Measurements from ENCODE around the gene AQP5. TPM values are rescaled to one million over a fixed set of nuclear protein-coding genes. Genes with fewer than 3 reads are reported as not detected.

AQP5 gene
- total RNA-seq, 4 donors from 2014 or later = not detected

DNA sequence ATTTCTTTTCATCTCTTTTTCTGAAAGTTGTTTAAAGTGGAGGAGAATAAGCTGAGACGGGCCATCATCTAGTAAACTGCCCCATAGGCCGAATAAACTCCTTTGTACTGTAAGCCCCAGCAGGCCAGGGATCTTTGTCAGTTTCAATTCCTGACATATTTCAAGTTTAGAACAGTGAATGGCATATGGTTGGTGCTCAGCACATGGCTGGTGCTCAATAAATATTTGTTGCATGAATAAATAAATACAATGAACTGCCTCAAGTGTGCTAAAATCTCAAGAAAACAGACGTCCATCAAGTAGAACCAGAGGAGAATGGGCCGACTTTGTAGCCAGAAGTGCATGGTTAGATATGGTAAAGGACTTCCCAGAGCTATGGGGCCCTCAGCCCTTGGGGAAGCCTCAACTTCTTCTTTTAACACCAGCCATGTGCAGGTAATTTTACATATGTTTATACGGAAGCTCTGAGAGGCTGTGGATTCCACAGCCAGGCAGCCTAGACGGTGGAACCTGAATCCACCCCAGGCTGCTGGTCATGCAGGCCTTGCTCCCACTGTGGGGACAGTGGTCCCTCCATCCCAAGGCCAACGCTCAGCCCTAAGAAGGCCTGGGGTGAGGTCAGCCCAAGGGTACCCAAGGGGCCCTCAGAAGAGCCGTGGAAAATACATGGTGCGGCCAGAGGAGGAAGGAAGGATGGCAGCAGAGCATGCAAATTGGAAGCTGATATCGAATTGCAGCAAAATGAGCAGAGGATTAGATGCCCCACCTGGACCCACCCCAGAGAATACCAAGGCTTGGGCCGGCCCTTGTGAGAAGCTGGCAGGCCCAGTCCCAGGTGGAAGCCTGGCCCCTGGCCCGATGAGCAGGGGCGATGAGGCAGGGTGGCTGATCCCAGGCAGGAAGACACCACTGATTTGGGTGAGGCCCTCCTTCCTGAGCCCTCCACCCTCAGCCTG, 19.8 kb upstream of the AQP5 start:
- Histone ChIP-seq H3K27ac (no peak overlapping the region), H3K27me3 (no peaks in the 10 kb centered on the region), H3K4me3 (no peak overlapping the region), H3K4me1 (no peaks in the 10 kb centered on the region), H3K9me3 (no peaks in the 10 kb centered on the region), H3K36me3 (no peaks in the 10 kb centered on the region)
- TF ChIP-seq POLR2A (IDR thresholded peaks at IDR 0.05) = no peak
- TF ChIP-seq, protein P1, sequence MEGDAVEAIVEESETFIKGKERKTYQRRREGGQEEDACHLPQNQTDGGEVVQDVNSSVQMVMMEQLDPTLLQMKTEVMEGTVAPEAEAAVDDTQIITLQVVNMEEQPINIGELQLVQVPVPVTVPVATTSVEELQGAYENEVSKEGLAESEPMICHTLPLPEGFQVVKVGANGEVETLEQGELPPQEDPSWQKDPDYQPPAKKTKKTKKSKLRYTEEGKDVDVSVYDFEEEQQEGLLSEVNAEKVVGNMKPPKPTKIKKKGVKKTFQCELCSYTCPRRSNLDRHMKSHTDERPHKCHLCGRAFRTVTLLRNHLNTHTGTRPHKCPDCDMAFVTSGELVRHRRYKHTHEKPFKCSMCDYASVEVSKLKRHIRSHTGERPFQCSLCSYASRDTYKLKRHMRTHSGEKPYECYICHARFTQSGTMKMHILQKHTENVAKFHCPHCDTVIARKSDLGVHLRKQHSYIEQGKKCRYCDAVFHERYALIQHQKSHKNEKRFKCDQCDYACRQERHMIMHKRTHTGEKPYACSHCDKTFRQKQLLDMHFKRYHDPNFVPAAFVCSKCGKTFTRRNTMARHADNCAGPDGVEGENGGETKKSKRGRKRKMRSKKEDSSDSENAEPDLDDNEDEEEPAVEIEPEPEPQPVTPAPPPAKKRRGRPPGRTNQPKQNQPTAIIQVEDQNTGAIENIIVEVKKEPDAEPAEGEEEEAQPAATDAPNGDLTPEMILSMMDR (IDR thresholded peaks at IDR 0.05) = no peak
- peak in 1 of 3 donors; percentile 37 for DNase-seq

GRCh38 chr12:49942512-49942893, 19.2 kb upstream of the AQP5 start:
- Histone ChIP-seq H3K36me3 (no peaks in the 10 kb centered on the region), H3K4me1 (no peaks in the 10 kb centered on the region), H3K9me3 (no peaks in the 10 kb centered on the region), H3K4me3 (no peak overlapping the region), H3K27ac (no peak overlapping the region), H3K27me3 (no peaks in the 10 kb centered on the region)
- DNase-seq = peak in 1 of 3 donors; percentile 31
- TF ChIP-seq POLR2A (IDR thresholded peaks at IDR 0.05) = no peak
- TF ChIP-seq, protein P1 (IDR thresholded peaks at IDR 0.05) = no peak

GRCh38 chr12:49942921-49943624, 18.6 kb upstream of the AQP5 start:
- H3K36me3 ChIP-seq = no peaks in the 10 kb centered on the region
- H3K27ac ChIP-seq = no peak overlapping the region
- no peak overlapping the region for H3K4me3 ChIP-seq
- DNase-seq = peak in 1 of 3 donors; percentile 48
- TF ChIP-seq, protein P1 (IDR thresholded peaks at IDR 0.05) = no peak
- no peak for TF ChIP-seq POLR2A (IDR thresholded peaks at IDR 0.05)
- no peaks in the 10 kb centered on the region for H3K27me3 ChIP-seq
- H3K9me3 ChIP-seq = no peaks in the 10 kb centered on the region
- no peaks in the 10 kb centered on the region for H3K4me1 ChIP-seq

GRCh38 chr12:49943625-49943960, 18.1 kb upstream of the AQP5 start:
- TF ChIP-seq, protein P1 (IDR thresholded peaks at IDR 0.05) = no peak
- TF ChIP-seq POLR2A (IDR thresholded peaks at IDR 0.05) = no peak
- Histone ChIP-seq H3K9me3 (no peaks in the 10 kb centered on the region), H3K27ac (no peak overlapping the region), H3K36me3 (no peaks in the 10 kb centered on the region), H3K4me3 (no peak overlapping the region), H3K4me1 (no peaks in the 10 kb centered on the region), H3K27me3 (no peaks in the 10 kb centered on the region)
- peak in 1 of 3 donors; percentile 10 for DNase-seq

GRCh38 chr12:49944046-49944445, 17.6 kb upstream of the AQP5 start:
- Histone ChIP-seq H3K4me1 (no peaks in the 10 kb centered on the region), H3K27ac (no peak overlapping the region), H3K9me3 (no peaks in the 10 kb centered on the region), H3K36me3 (no peaks in the 10 kb centered on the region), H3K27me3 (no peaks in the 10 kb centered on the region), H3K4me3 (no peak overlapping the region)
- peak in 1 of 3 donors; percentile 58 for DNase-seq
- TF ChIP-seq, protein P1 (IDR thresholded peaks at IDR 0.05) = no peak
- TF ChIP-seq POLR2A (IDR thresholded peaks at IDR 0.05) = no peak
